ENCODE data around the gene EXTL1.

DNA sequence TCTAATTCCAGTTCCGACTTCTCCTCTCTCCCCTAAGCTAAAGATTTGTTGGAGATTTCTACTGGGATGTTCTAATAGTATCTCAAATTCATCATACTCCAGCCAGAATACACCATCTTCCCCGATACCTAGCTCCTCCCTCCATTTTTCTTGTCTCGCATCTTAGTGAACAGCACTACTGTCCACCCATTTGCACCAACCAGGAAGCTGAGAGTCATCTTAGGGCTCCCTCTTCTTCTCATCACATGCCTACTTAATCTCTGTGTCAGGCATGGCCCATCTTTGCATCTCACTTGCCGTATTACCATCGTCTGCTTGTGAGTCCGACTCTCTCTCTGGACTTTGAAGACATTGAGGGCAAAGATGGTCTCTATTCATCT lies 49.4 kb downstream of the EXTL1 start:
- TF ChIP-seq, protein P1, sequence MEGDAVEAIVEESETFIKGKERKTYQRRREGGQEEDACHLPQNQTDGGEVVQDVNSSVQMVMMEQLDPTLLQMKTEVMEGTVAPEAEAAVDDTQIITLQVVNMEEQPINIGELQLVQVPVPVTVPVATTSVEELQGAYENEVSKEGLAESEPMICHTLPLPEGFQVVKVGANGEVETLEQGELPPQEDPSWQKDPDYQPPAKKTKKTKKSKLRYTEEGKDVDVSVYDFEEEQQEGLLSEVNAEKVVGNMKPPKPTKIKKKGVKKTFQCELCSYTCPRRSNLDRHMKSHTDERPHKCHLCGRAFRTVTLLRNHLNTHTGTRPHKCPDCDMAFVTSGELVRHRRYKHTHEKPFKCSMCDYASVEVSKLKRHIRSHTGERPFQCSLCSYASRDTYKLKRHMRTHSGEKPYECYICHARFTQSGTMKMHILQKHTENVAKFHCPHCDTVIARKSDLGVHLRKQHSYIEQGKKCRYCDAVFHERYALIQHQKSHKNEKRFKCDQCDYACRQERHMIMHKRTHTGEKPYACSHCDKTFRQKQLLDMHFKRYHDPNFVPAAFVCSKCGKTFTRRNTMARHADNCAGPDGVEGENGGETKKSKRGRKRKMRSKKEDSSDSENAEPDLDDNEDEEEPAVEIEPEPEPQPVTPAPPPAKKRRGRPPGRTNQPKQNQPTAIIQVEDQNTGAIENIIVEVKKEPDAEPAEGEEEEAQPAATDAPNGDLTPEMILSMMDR (IDR thresholded peaks at IDR 0.05): no peak
- TF ChIP-seq POLR2A (IDR thresholded peaks at IDR 0.05): no peak

Data from breast epithelium (tissue), 3 donors.